Limb (tissue), 2 donors: ENCODE data around the gene ASB18.

Experiments
- DNase-seq, 2 donors: peaks; one replicate each; pipeline ENCODE4 v3.0.0-alpha.2; 2016; ENCODE audit errors: extremely low spot score in 2 of 2

Gene ASB18

GRCh38 chr2:236164201-236164924, 99.8 kb downstream of the ASB18 start:
- peak in 1 of 2 donors; percentile 69 for DNase-seq

DNA sequence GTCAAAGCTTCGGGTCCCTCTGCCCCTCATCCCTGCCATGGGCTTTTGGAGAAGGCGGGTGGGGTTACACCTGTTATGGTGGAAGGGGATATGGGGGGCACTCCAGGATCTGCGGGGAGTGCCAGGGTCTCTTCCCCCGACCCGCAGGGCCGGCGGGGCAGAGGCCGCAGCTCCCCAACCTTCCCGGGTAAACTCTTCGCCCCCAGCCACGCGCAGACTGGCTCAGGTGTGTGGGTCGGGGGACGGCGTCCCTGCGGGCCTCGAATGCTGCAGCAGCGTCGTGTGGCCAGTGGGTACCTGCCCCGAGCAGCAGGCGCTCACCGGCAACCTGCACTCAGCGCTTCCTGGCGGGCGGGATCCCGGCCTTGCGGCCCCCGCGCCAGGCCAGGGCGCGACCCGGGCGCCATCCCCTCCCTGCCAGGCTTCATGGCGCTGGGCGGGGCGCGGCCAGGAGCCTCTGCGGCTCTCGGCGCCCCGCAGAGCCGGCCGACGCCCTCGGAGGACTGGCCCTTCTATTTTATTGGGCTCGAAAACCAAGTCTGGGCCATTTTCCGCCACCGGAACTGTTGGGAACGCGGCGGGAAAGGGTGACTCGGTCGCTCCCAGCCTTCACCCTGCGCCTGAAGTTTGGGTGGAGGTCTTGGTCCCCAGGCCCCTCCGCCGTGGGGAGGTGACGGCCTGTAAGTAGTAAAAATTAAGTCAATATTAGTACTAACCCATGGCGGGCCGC, 100.6 kb downstream of the ASB18 start:
- DNase-seq, result peak in 1 of 2 donors; percentile 41

GRCh38 chr2:236162882-236163470, 101.2 kb downstream of the ASB18 start:
- DNase-seq, result peak in 1 of 2 donors; percentile 46

- DNase-seq, result no peak
Observed at GRCh38 chr2:236162031-236162845, 102.0 kb downstream of the ASB18 start.

DNA sequence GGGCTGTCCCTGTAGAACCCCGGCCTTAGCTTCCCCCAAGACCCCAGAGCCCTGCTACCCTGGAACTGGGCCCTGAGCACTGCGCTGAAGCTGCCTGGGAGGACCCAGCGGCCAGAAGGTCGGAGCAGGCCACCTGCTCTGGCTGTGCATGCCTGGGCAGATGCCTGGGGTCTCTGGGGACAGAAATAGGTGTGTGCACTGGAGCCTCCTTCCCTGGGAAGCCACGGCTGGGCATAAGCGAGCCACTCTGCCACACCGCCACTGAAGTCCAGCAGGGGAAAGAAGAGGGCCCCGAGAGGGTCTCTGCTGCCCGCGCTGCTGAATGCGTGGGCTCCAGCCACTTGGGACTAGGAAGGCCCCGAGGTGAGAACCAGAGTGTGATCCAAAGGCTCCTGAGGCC, 102.7 kb downstream of the ASB18 start:
- no peak for DNase-seq

DNA sequence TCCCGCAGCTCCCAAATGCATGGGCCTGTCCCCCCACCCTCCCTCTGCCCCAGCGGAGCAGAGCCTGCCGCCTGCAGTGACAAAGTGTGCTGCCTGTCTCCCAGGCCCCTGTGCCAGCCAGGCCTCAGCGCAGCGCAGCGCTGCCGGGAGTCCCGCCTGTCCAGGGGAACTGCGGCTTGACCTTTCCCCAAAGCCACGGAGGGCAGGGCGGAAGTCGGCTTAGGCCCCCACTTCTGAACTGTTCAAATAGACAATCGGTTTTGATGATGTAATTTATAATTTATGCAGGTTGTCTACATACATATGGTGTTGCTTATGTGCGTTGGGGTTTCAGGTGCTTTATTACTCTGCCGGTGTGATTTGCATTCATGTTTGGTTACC, 103.1 kb downstream of the ASB18 start:
- DNase-seq, result no peak

DNA sequence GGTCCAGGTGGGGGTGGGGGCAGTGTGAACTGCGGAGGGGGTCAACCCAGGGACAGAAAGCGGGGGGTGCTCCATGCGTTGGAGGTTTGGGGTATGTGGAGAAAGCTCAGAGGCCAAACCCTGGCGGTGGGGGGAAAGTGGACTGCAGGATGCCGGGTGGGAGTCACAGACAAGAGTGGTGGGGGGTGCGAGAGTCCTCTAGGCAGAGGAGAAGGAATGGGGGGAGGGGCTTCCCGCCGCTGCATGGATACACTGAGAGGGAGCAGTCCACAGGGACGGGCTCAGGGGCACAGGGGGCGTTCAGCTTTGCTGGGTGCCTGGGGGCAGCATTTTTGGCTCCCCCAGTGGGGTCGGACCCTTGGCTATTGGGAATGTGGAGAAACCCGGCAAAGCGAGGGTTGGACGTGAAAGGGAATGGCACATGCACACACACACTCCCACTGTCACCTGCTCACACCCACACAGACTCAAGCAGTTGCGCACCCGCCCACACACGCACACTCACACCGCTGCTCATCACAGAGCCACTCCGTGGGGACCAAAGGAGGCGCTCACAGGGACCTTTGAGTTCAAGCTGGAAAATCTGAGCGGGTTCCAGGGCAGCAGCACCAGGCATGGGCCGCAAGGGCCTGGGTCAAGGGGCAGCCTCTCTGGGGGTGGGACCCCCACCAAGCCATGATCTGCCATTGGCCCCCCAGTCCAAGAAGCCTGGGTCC, 103.7 kb downstream of the ASB18 start:
- DNase-seq, result no peak

DNA sequence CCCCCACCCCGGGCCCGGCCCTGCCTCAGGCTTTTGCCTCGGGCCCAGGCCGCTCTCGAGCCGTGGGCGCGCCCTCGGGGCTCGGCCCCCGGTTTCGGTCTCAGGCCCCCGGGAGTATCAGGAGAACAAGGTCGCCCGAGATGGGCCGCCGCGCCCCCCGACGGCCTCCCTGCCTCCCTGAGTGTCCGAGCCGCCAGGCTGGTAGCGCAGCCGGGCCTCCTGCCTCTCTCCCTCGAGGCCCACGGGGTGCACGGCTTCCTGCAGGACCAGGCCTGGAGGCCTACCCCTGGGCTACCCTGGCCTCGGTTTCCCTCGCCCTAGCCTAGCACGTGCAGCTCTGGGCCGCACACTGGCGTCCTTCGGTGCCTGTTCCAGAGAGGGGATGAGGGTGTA, 104.4 kb downstream of the ASB18 start:
- DNase-seq, result no peak

- DNase-seq, result no peak
Observed at GRCh38 chr2:236158969-236159777, 105.0 kb downstream of the ASB18 start.

DNA sequence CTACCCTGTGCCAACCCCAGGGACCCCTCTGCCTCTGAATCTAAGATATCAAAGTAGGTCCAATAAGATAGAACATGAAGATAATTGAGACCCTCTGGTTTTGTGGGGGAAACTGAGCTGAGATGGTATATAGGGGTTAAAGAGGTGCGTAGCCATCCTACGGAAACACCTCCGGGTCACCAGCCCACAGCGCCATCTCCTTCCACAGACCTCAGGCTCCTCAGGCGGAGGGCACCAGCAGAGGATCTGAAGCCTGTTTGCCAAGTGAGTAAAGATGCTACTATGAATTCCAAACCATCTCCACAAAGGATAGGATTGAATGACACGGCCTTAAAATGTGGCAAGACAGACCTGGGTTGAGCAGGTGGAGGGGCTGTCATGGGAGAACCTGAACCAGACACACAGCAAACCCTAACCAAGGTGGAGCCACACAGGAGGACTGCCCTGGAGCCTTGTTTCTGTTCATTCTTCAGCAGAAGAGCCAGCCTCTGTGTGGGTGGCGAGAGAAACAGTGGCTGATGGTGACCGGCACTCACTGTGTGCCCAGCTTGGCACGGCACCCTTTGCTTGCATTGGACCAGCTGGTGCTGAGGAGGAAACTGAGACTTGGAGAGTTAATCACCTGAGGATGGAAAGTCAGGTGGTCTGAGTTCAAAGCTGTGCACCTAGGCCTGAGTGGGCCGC, 106.2 kb downstream of the ASB18 start:
- no peak for DNase-seq

- no peak for DNase-seq
Observed at GRCh38 chr2:236157366-236157765, 106.8 kb downstream of the ASB18 start.

- DNase-seq, result no peak
Observed at GRCh38 chr2:236156860-236157194, 107.4 kb downstream of the ASB18 start.

DNA sequence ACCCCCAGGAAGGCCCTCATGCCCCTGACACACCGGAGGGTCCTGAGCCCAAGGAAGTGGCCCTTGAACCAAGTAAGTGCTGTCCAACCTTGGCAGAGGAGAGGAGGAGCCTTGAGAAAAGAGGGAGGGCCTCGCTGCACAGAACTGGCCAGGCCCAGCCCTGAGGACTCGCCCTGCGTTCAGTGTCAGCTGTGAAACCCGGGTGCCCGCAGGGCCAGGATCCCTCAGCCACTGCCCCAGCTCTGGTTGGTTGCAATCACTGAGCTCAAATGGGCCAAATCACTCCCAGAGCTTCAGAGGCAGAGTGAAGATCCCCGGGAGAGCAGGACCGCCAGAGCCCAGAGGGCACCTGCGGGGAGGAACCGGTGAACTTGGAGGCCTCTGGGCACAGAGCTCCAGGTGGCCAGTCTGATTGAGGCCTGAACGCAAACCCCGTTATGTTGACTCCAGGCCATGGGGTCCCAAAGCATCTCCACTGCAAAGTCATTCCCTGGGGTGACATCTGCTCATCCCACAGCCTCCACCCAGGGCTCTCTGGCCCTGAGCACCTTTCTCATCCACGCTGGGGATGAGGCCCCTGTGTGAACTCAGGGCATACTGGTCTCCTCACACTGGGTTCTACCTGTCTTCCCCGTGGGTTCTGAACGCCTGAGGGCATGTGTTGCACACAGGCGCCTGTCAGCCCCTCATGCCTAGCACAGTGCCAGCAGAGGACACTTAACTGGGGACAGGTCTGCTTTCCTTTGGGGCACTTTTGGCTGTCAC, 107.9 kb downstream of the ASB18 start:
- DNase-seq, result no peak

GRCh38 chr2:236155406-236155805, 108.8 kb downstream of the ASB18 start:
- DNase-seq, result no peak

DNA sequence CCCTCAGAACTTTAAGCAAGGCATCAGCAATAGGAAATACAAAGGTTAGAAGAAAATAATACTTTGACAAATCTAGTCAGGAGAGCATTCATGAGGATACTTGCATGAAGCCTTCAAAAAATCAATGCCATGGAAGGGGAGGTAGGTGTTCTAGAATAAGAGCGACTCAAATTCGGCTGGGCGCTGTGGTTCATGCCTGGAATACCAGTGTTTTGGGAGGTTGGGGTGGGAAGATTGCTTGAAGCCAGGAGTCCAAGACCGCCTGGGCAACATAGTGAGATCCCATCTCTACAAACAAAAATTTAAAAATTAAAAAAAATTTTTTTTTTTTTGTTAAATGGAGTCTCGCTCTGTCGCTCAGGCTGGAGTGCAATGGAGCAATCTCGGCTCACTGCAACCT, 117.8 kb downstream of the ASB18 start:
- no peak for DNase-seq

- no peak for DNase-seq
Observed at GRCh38 chr2:236143811-236144210, 120.4 kb downstream of the ASB18 start.
